Measurements from ENCODE around the gene SUN2. TPM values are rescaled to one million over a fixed set of nuclear protein-coding genes. Genes with fewer than 3 reads are reported as not detected.

SUN2 gene
- total and polyA plus RNA-seq, 7 experiments from 2014 or later, result 397 to 977 (median 558) TPM

GRCh38 chr22:38724926-38725571 is 30.7 kb downstream of the SUN2 start:
- Mint-ChIP-seq H3K9me3 (peaks cover 0 to 2% (median 0%) of the 10 kb centered on the region in 11 donors), H3K27me3 (no peaks in the 10 kb centered on the region), H3K27ac (peak overlapping the region in 8 of 9 donors; percentile 50 to 91 (median 76)), H3K4me1 (peaks cover 5 to 25% (median 11%) of the 10 kb centered on the region in 7 donors), H3K36me3 (peaks cover 13 to 56% (median 20%) of the 10 kb centered on the region in 5 donors), H3K4me3 (peak overlapping the region in 1 of 10 donors; percentile 15)
- intact Hi-C loops (cut with micrococcal nuclease), result loop anchor here in 1 of 2 donors (1.0 to 2.0 kb wide), 3 partner anchors 20 to 118 kb away; partner anchors contain the start of gene GTPBP1
- H3K4me3 ChIP-seq (ENCODE audit: low read length), result no peak overlapping the region
- no peaks in the 10 kb centered on the region for H3K9me3 ChIP-seq (ENCODE audit: control insufficient read depth in 2 of 3, low read length in 3 of 3)
- ChIA-PET POLR2A (interaction anchor here (0.7 to 31.4 kb wide), 5 partner anchors 9 to 116 kb away, joined by 3 to 1007 read pairs (median 3); partner anchors contain the start of gene SUN2), CTCF (interaction anchor here (0.6 to 2.4 kb wide), 19 partner anchors 9 to 143 kb away, joined by 3 to 12 read pairs (median 4); no protein-coding TSS in a partner anchor)
- peak overlapping the region; percentile 8 for H3K27ac ChIP-seq (ENCODE audit: low read depth, low read length)
- no peaks in the 10 kb centered on the region for H3K4me1 ChIP-seq (ENCODE audit: control insufficient read depth in 2 of 2, insufficient read depth in 2 of 2, low read length in 2 of 2)
- H3K36me3 ChIP-seq (ENCODE audit: control insufficient read depth in 2 of 3, insufficient read depth in 3 of 3, low read length in 3 of 3), result peaks cover 30 to 93% (median 44%) of the 10 kb centered on the region in 3 experiments
- ATAC-seq, result peak; percentile 86
- H3K27me3 ChIP-seq (ENCODE audit: control insufficient read depth in 2 of 2, insufficient read depth in 2 of 2, low read length in 2 of 2), result no peaks in the 10 kb centered on the region
- peak in 7 of 9 donors; percentile 33 to 63 (median 50) for DNase-seq

- intact Hi-C loops (cut with micrococcal nuclease), result loop anchor here in 1 of 2 donors (2.0 kb wide), 1 partner anchor 19 kb away; the partner anchor contains the start of gene GTPBP1
- ATAC-seq, result no peak
- peaks cover 0 to 1% (median 0%) of the 10 kb centered on the region in 11 donors for H3K9me3 Mint-ChIP-seq
These were observed 31.6 kb downstream of the SUN2 start for GRCh38 chr22:38724176-38724575.

GRCh38 chr22:38721551-38721950 is 34.2 kb downstream of the SUN2 start:
- peaks cover 0 to 2% (median 0%) of the 10 kb centered on the region in 11 donors for H3K9me3 Mint-ChIP-seq
- ATAC-seq (no peak), DNase-seq (no peak)
- H3K36me3 Mint-ChIP-seq, result peaks cover 15 to 50% (median 24%) of the 10 kb centered on the region in 5 donors
- H3K27ac Mint-ChIP-seq, result peak overlapping the region in 3 of 9 donors; percentile 33 to 64 (median 41)
- H3K27me3 Mint-ChIP-seq, result no peaks in the 10 kb centered on the region
- H3K9me3 ChIP-seq (ENCODE audit: control insufficient read depth in 2 of 3, low read length in 3 of 3), result no peaks in the 10 kb centered on the region
- no peak overlapping the region for H3K4me3 ChIP-seq (ENCODE audit: low read length)
- ChIA-PET POLR2A (interaction anchor here (0.7 to 6.3 kb wide), 6 partner anchors 13 to 33 kb away, joined by 3 to 51 read pairs (median 3); partner anchors contain the start of gene GTPBP1), CTCF (interaction anchor here (1.9 kb wide), 1 partner anchor 12 kb away, joined by 5 read pairs; no protein-coding TSS in a partner anchor)
- H3K27me3 ChIP-seq (ENCODE audit: control insufficient read depth in 2 of 2, insufficient read depth in 2 of 2, low read length in 2 of 2), result no peaks in the 10 kb centered on the region
- intact Hi-C loops (cut with micrococcal nuclease), result no loop called here
- no peaks in the 10 kb centered on the region for H3K4me1 ChIP-seq (ENCODE audit: control insufficient read depth in 2 of 2, insufficient read depth in 2 of 2, low read length in 2 of 2)
- H3K4me3 Mint-ChIP-seq, result no peak overlapping the region
- H3K27ac ChIP-seq (ENCODE audit: low read depth, low read length), result no peak overlapping the region
- H3K4me1 Mint-ChIP-seq, result peaks cover 7 to 26% (median 13%) of the 10 kb centered on the region in 7 donors
- H3K36me3 ChIP-seq (ENCODE audit: control insufficient read depth in 2 of 3, insufficient read depth in 3 of 3, low read length in 3 of 3), result peaks cover 9 to 85% (median 19%) of the 10 kb centered on the region in 3 experiments

More at GRCh38 chr22:38724176-38724575, 31.6 kb downstream of the SUN2 start:
- no peak for DNase-seq
- H3K27ac ChIP-seq (ENCODE audit: low read depth, low read length), result no peak overlapping the region
- no peaks in the 10 kb centered on the region for H3K9me3 ChIP-seq (ENCODE audit: control insufficient read depth in 2 of 3, low read length in 3 of 3)
- Mint-ChIP-seq H3K4me1 (peaks cover 5 to 21% (median 11%) of the 10 kb centered on the region in 7 donors), H3K27ac (peak overlapping the region in 5 of 9 donors; percentile 26 to 73 (median 63)), H3K36me3 (peaks cover 13 to 55% (median 17%) of the 10 kb centered on the region in 5 donors), H3K4me3 (no peak overlapping the region), H3K27me3 (no peaks in the 10 kb centered on the region)
- H3K36me3 ChIP-seq (ENCODE audit: control insufficient read depth in 2 of 3, insufficient read depth in 3 of 3, low read length in 3 of 3), result peaks cover 28 to 88% (median 36%) of the 10 kb centered on the region in 3 experiments
- no peak overlapping the region for H3K4me3 ChIP-seq (ENCODE audit: low read length)
- no peaks in the 10 kb centered on the region for H3K4me1 ChIP-seq (ENCODE audit: control insufficient read depth in 2 of 2, insufficient read depth in 2 of 2, low read length in 2 of 2)
- H3K27me3 ChIP-seq (ENCODE audit: control insufficient read depth in 2 of 2, insufficient read depth in 2 of 2, low read length in 2 of 2), result no peaks in the 10 kb centered on the region
- CTCF ChIA-PET, result interaction anchor here (0.6 to 2.4 kb wide), 14 partner anchors 9 to 76 kb away, joined by 3 to 12 read pairs (median 4); no protein-coding TSS in a partner anchor
- POLR2A ChIA-PET, result interaction anchor here (6.3 to 31.4 kb wide), 2 partner anchors 10 to 32 kb away, joined by 51 to 1007 read pairs; partner anchors contain the start of gene SUN2

GRCh38 chr22:38720350-38720749 is 35.4 kb downstream of the SUN2 start:
- peaks cover 9 to 85% (median 18%) of the 10 kb centered on the region in 3 experiments for H3K36me3 ChIP-seq (ENCODE audit: control insufficient read depth in 2 of 3, insufficient read depth in 3 of 3, low read length in 3 of 3)
- ATAC-seq, result no peak
- Mint-ChIP-seq H3K27ac (no peak overlapping the region), H3K4me1 (peaks cover 8 to 31% (median 13%) of the 10 kb centered on the region in 7 donors), H3K36me3 (peaks cover 17 to 46% (median 23%) of the 10 kb centered on the region in 5 donors), H3K27me3 (no peaks in the 10 kb centered on the region), H3K4me3 (no peak overlapping the region), H3K9me3 (peaks cover 0 to 2% (median 0%) of the 10 kb centered on the region in 11 donors)
- no peaks in the 10 kb centered on the region for H3K27me3 ChIP-seq (ENCODE audit: control insufficient read depth in 2 of 2, insufficient read depth in 2 of 2, low read length in 2 of 2)
- ChIA-PET POLR2A (interaction anchor here (0.6 kb wide), 2 partner anchors 15 to 60 kb away, joined by 3 read pairs; no protein-coding TSS in a partner anchor), CTCF (interaction anchor here (0.6 kb wide), 1 partner anchor 667 kb away, joined by 3 read pairs; no protein-coding TSS in a partner anchor)
- no peaks in the 10 kb centered on the region for H3K9me3 ChIP-seq (ENCODE audit: control insufficient read depth in 2 of 3, low read length in 3 of 3)
- no peak for DNase-seq
- no peak overlapping the region for H3K27ac ChIP-seq (ENCODE audit: low read depth, low read length)
- no peaks in the 10 kb centered on the region for H3K4me1 ChIP-seq (ENCODE audit: control insufficient read depth in 2 of 2, insufficient read depth in 2 of 2, low read length in 2 of 2)
- H3K4me3 ChIP-seq (ENCODE audit: low read length), result no peak overlapping the region
- intact Hi-C loops (cut with micrococcal nuclease), result no loop called here

GRCh38 chr22:38719196-38719595 is 36.6 kb downstream of the SUN2 start:
- POLR2A ChIA-PET, result no interaction called here
- H3K4me1 Mint-ChIP-seq, result peaks cover 12 to 32% (median 17%) of the 10 kb centered on the region in 7 donors
- Histone ChIP-seq H3K27ac (ENCODE audit: low read depth, low read length) (no peak overlapping the region), H3K27me3 (ENCODE audit: control insufficient read depth in 2 of 2, insufficient read depth in 2 of 2, low read length in 2 of 2) (no peaks in the 10 kb centered on the region), H3K36me3 (ENCODE audit: control insufficient read depth in 2 of 3, insufficient read depth in 3 of 3, low read length in 3 of 3) (peaks cover 9 to 78% (median 13%) of the 10 kb centered on the region in 3 experiments), H3K9me3 (ENCODE audit: control insufficient read depth in 2 of 3, low read length in 3 of 3) (no peaks in the 10 kb centered on the region), H3K4me1 (ENCODE audit: control insufficient read depth in 2 of 2, insufficient read depth in 2 of 2, low read length in 2 of 2) (no peaks in the 10 kb centered on the region), H3K4me3 (ENCODE audit: low read length) (no peak overlapping the region)
- CTCF ChIA-PET, result no interaction called here
- ATAC-seq (no peak), DNase-seq (no peak)
- H3K4me3 Mint-ChIP-seq, result no peak overlapping the region
- intact Hi-C loops (cut with micrococcal nuclease), result no loop called here
- H3K27ac Mint-ChIP-seq, result no peak overlapping the region
- no peaks in the 10 kb centered on the region for H3K27me3 Mint-ChIP-seq
- peaks cover 0 to 2% (median 0%) of the 10 kb centered on the region in 11 donors for H3K9me3 Mint-ChIP-seq
- H3K36me3 Mint-ChIP-seq, result peaks cover 10 to 38% (median 16%) of the 10 kb centered on the region in 5 donors

- intact Hi-C loops (cut with micrococcal nuclease), result no loop called here
- H3K4me3 Mint-ChIP-seq, result no peak overlapping the region
- H3K9me3 ChIP-seq (ENCODE audit: control insufficient read depth in 2 of 3, low read length in 3 of 3), result no peaks in the 10 kb centered on the region
- no peaks in the 10 kb centered on the region for H3K27me3 Mint-ChIP-seq
- H3K9me3 Mint-ChIP-seq, result peaks cover 0 to 2% (median 0%) of the 10 kb centered on the region in 11 donors
- peaks cover 9 to 70% (median 11%) of the 10 kb centered on the region in 3 experiments for H3K36me3 ChIP-seq (ENCODE audit: control insufficient read depth in 2 of 3, insufficient read depth in 3 of 3, low read length in 3 of 3)
- H3K27me3 ChIP-seq (ENCODE audit: control insufficient read depth in 2 of 2, insufficient read depth in 2 of 2, low read length in 2 of 2), result no peaks in the 10 kb centered on the region
- H3K4me1 Mint-ChIP-seq, result peaks cover 19 to 40% (median 25%) of the 10 kb centered on the region in 7 donors
- DNase-seq, result no peak
- H3K27ac ChIP-seq (ENCODE audit: low read depth, low read length), result no peak overlapping the region
- H3K27ac Mint-ChIP-seq, result peak overlapping the region in 4 of 9 donors; percentile 1 to 41 (median 27)
- H3K36me3 Mint-ChIP-seq, result peaks cover 10 to 33% (median 16%) of the 10 kb centered on the region in 5 donors
- H3K4me1 ChIP-seq (ENCODE audit: control insufficient read depth in 2 of 2, insufficient read depth in 2 of 2, low read length in 2 of 2), result peaks cover 0 to 5% of the 10 kb centered on the region in 2 donors
- ChIA-PET CTCF (no interaction called here), POLR2A (interaction anchor here (1.1 to 1.5 kb wide), 2 partner anchors 11 to 14 kb away, joined by 3 to 4 read pairs; no protein-coding TSS in a partner anchor)
- H3K4me3 ChIP-seq (ENCODE audit: low read length), result no peak overlapping the region
- peak; percentile 21 for ATAC-seq
These were observed 37.4 kb downstream of the SUN2 start for GRCh38 chr22:38718414-38718813.
